ENCODE results near the gene TMX2.
"Not testable (repeated sequence)": the region's sequence is repeated elsewhere in the genome, so short reads cannot be mapped to it uniquely, and the experiment has no call there.

Gene TMX2

GRCh38 chr11:57712256-57713150 is at the start of gene TMX2:
Gene TMX2 (plus strand): TSS chr11:57712593. CDS start chr11:57712619, 26 bp downstream.
- in situ Hi-C loops (cut with MboI; ENCODE audit: low sequenced_read_pairs): no loop called here

DNA sequence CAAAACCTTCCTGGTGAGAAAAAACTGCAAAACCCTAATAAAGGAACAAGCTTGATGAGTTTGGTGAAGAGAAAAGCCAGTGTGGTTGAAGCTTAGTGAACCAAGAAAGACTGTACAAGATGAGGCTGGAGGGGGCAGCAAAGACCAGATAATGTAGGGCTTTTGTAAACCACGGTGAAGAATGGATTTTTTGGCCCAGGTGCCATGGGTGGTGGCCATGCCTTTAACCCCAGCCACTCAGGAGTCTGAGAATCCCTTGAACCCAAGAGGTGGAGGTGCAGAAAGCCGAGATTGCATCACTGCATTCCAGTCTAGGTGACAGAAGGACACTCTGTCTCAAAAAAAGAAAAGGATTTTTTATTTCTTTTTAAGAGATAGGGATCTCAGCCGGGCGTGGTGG is 49.5 kb upstream of the TMX2 start:
- in situ Hi-C loops (cut with MboI; ENCODE audit: low sequenced_read_pairs): loop anchor here (10.0 to 25.0 kb wide), 2 partner anchors 132 to 899 kb away; no protein-coding TSS in a partner anchor

DNA sequence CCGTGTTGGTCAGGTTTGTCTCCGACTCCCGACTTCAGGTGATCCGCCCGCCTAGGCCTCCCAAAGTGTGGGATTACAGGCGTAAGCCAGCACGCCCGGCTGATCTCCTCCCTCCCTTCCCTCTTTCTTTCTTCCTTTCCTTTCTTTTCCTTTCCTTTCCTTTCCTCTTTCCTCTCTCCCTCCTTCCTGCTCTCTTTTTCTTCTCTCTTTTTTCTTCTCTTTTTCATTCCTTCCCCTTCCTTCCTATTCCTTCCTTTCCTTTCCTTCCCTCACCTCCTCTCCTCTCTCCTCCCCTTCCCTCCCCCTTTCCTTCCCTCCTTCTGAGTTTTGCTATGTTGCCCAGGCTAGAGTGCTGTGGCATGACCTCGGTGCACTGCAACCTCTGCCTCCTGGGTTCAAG is 48.4 kb upstream of the TMX2 start:
- in situ Hi-C loops (cut with MboI; ENCODE audit: low sequenced_read_pairs): loop anchor here (10.0 to 25.0 kb wide), 2 partner anchors 131 to 898 kb away; no protein-coding TSS in a partner anchor

- in situ Hi-C loops (cut with MboI; ENCODE audit: low sequenced_read_pairs): loop anchor here (10.0 to 25.0 kb wide), 2 partner anchors 128 to 895 kb away; no protein-coding TSS in a partner anchor
Measured at GRCh38 chr11:57667117-57667735, 45.2 kb upstream of the TMX2 start.

GRCh38 chr11:57667736-57668433 is 44.5 kb upstream of the TMX2 start, which contains the start of gene ZDHHC5:
Gene ZDHHC5 (plus strand): TSS chr11:57668114. CDS start chr11:57673091, 4,977 bp downstream.
- in situ Hi-C loops (cut with MboI; ENCODE audit: low sequenced_read_pairs): loop anchor here (10.0 to 25.0 kb wide), 2 partner anchors 127 to 894 kb away; no protein-coding TSS in a partner anchor

DNA sequence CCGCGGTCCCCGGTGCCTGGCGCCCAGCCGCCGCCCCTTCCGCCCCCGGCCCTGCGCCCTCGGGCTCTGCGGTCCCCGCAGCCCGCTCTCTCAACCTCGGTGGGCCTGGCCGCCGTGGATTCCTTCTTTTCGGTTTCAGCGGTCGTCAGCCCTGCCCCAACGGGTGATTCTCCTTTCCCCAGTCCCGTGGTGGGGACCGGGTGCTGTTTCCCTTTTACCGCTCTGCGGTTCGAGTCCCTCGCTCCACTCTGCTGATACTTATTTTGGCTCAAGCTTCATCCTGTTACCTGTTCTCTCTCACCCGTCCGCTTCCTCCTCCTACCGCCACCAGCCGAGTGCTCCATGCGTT is 44.0 kb upstream of the TMX2 start:
- in situ Hi-C loops (cut with MboI; ENCODE audit: low sequenced_read_pairs): loop anchor here (10.0 to 25.0 kb wide), 2 partner anchors 126 to 894 kb away; no protein-coding TSS in a partner anchor

- in situ Hi-C loops (cut with MboI; ENCODE audit: low sequenced_read_pairs): loop anchor here (25.0 kb wide), 1 partner anchor 888 kb away; no protein-coding TSS in a partner anchor
Measured at GRCh38 chr11:57674251-57674650, 38.1 kb upstream of the TMX2 start.

DNA sequence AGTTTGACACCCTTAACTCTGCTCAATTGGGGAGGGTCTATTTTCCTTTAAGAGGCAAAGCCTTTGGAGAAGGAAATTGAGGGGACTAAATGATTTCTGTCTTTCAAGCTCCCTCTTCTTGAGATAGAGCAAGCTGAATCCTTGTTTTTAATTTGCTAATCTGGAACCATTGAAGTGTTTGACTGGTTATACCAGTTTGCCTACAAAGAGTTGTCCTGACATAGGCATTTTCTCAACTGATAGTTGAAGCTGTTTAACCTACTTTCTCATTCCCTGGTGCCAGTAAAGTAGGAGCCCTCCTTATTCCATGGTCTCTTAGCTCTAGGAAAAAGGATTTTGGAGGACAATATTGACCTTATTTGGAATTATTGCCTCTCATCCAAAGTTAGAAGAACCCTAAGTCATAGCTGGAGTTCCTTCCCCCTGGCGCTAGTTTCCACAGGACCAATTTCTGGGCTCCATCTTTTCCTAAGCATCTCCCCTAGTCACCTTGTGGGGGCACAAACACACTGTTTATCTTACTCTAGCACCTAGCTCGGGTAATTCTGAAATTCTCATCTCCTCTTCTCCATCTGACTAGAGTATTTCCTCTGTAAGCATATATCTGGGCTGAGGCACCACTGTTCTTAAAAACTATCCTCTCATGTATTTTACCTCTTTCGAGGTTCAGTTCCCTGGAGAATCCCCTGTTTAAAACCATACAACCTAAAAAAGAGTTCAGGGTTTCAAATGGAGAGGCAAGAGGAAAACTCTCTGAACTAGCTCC is 37.0 kb upstream of the TMX2 start:
- in situ Hi-C loops (cut with MboI; ENCODE audit: low sequenced_read_pairs): no loop called here

- in situ Hi-C loops (cut with MboI; ENCODE audit: low sequenced_read_pairs): no loop called here
Measured at GRCh38 chr11:57679396-57679795, 33.0 kb upstream of the TMX2 start.

GRCh38 chr11:57680552-57680874 is 31.9 kb upstream of the TMX2 start:
- in situ Hi-C loops (cut with MboI; ENCODE audit: low sequenced_read_pairs): no loop called here

GRCh38 chr11:57681168-57681567 is 31.2 kb upstream of the TMX2 start:
- in situ Hi-C loops (cut with MboI; ENCODE audit: low sequenced_read_pairs): no loop called here

DNA sequence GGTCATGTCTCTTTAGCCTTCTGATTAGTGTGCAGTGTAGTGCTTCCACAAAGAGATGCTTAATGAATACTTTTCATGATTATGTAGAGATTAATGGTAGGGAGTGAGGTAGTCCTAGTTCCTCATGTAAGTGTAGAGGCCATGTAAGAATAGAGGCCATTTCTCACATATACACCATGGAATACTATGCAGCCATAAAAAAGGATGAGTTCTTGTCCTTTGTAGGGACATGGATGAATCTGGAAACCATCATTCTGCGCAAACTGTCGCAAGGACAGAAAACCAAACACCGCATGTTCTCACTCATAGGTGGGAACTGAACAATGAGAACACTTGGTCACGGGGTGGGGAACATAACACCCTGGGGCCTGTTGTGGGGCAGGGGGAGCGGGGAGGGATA is 21.9 kb upstream of the TMX2 start:
- in situ Hi-C loops (cut with MboI; ENCODE audit: low sequenced_read_pairs): not testable (repeated sequence)

GRCh38 chr11:57698843-57699365 is 13.5 kb upstream of the TMX2 start:
- in situ Hi-C loops (cut with MboI; ENCODE audit: low sequenced_read_pairs): no loop called here

GRCh38 chr11:57699813-57700212 is 12.6 kb upstream of the TMX2 start:
- in situ Hi-C loops (cut with MboI; ENCODE audit: low sequenced_read_pairs): no loop called here

- in situ Hi-C loops (cut with MboI; ENCODE audit: low sequenced_read_pairs): no loop called here
Measured at GRCh38 chr11:57700425-57700824, 12.0 kb upstream of the TMX2 start.

DNA sequence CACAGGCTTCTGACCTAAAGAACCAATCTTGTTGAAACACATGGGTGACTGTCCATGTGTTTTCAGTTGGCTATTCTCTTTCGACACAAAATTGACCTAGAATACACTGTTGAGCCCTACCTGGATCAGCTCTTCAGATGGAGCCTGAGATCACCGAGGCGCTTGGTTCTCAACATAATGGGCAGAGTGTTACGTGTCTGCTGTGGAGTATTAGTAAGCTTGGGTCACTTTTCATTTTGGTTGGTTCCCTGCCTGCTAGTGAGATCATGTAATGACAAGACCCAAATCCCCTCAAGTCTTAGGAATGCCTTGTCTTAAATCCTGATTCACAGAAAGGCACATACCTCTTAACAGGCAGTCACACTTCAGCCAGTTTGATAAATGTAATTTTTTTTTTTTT is 9.1 kb upstream of the TMX2 start:
- in situ Hi-C loops (cut with MboI; ENCODE audit: low sequenced_read_pairs): no loop called here

DNA sequence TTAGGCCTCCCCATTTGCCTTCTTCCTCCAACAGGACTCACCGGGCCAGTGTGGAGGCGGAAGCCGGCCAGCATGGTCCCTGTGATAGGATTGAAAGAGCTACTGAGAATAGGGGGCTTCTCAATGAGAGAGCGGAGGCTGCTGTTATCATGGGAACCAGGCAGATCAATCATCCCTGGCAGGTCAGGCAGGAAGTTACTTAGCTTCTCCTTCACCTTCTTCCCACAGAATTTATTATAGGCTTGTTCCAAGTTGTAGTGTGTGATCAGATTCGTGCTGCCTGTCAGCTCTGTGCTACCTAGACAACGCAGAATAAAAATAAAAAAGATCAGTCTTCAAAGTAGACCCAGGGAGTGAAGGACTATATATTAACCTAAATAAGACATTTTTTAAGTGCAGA is 7.5 kb upstream of the TMX2 start:
- in situ Hi-C loops (cut with MboI; ENCODE audit: low sequenced_read_pairs): no loop called here

DNA sequence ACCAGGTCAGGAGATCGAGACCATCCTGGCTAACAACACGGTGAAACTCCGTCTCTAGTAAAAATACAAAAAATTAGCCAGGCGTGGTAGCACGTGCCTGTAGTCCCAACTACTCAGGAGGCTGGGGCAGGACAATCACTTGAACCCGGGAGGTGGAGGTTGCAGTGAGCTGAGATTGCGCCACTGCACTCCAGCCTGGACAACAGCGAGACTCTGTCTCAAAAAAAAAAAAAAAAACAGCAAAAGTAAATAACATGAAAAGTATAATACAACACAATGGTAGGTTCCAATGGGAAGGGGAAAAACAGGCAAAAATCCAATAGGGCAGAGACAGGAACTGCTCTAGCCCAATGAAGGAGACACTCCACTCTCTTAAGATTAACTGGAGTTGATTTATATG is 7.0 kb upstream of the TMX2 start:
- in situ Hi-C loops (cut with MboI; ENCODE audit: low sequenced_read_pairs): not testable (repeated sequence)

- in situ Hi-C loops (cut with MboI; ENCODE audit: low sequenced_read_pairs): no loop called here
Measured at GRCh38 chr11:57709802-57710367, 2.5 kb upstream of the TMX2 start.
